ENCODE measurements around the gene SNPH.

DNA sequence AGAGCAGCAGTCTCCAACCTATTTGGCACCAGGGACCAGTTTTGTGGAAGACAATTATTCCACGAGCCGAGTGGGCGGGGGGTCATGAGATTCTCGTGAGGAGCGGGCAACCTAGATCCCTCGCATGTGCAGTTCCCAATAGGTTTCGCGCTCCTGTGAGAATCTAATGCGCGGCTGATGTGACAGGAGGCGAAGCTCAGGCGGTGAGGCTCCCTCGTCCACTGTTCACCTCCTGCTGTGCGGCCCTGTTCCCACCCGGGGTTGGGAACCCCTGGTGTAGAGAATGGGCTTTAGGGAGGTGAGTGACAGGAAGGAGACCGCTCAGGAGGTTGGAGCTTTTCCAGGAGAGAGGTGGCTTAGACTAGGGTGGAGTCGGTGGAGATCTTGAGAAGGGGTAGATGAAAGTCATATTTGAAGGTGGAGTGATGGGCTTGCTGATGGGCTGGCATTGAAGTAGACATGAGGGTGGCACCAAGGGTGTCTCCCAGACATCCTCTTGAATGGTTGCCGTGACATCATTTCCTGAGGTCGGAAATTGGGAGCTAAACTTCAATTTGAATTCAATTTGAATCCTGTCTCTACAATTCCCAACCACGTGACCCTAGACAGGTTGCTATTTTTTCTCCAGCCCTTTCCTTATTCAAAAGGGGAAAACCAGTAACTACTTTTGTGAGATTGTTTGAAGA, 41.7 kb upstream of the SNPH start:
- TF ChIP-seq, protein P1, sequence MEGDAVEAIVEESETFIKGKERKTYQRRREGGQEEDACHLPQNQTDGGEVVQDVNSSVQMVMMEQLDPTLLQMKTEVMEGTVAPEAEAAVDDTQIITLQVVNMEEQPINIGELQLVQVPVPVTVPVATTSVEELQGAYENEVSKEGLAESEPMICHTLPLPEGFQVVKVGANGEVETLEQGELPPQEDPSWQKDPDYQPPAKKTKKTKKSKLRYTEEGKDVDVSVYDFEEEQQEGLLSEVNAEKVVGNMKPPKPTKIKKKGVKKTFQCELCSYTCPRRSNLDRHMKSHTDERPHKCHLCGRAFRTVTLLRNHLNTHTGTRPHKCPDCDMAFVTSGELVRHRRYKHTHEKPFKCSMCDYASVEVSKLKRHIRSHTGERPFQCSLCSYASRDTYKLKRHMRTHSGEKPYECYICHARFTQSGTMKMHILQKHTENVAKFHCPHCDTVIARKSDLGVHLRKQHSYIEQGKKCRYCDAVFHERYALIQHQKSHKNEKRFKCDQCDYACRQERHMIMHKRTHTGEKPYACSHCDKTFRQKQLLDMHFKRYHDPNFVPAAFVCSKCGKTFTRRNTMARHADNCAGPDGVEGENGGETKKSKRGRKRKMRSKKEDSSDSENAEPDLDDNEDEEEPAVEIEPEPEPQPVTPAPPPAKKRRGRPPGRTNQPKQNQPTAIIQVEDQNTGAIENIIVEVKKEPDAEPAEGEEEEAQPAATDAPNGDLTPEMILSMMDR (IDR thresholded peaks at IDR 0.05; ENCODE audit: low read depth, low read length): no peak
- TF ChIP-seq MYC (IDR thresholded peaks at IDR 0.05; ENCODE audit: low read depth, low read length) (no peak), POLR2A (IDR thresholded peaks at IDR 0.05; ENCODE audit: extremely low read depth, insufficient read length) (no peak)

Measured in NB4 (cell line).